HCT116 (cell line): ENCODE measurements around the gene GCC1. TPM values are rescaled to one million over a fixed set of nuclear protein-coding genes. Genes with fewer than 3 reads are reported as not detected.

ENCODE experiments used
- ATAC-seq: fragments of 200-7000 bp; cut with Tn5 transposase; 2 replicates; pipeline ENCODE4 v1.9.1; 2020; ENCODE audit warnings: mild to moderate bottlenecking, moderate library complexity
- BruUV-seq: library from RNA; stranded (reverse); fragments of 400-500 nt; replicated peaks from 2 replicates; lab custom pipeline; 2021; lab: Mats Ljungman, UMichigan
- CTCF ChIA-PET: fragments of 300-600 bp; sonication (Branson Sonifier 250); formaldehyde crosslinking; loops from one replicate; lab custom pipeline; 2021; ENCODE audit warnings: antibody characterized with exemption; lab: Charles Lee
- POLR2A ChIA-PET: fragments of 300-600, 350-600 bp; sonication (Branson Sonifier 250); formaldehyde crosslinking; loops from one replicate; lab custom pipeline; 2021; ENCODE audit warnings: antibody characterized with exemption; lab: Charles Lee
- RAD21 ChIA-PET, 2 experiments: fragments of 300-600 bp; sonication (Branson Sonifier 250); formaldehyde crosslinking; loops; one replicate each; lab custom pipeline; 2023; ENCODE audit warnings: low total read pairs in 2 of 2; ENCODE audit not compliant: uncharacterized antibody in 2 of 2, unreplicated experiment in 2 of 2, low non-redundant PET in 1 of 2; lab: Charles Lee
- DNase-seq: peaks from one replicate; pipeline ENCODE4 v3.0.0-alpha.2; 2010; ENCODE audit warnings: low read depth, low spot score
- H2AFZ ChIP-seq: fragments of 200-600 bp; shearing (Covaris generic), sonication (generic); 2 replicates; pipeline ENCODE4 v1.6.1; 2017; ENCODE audit warnings: low read depth, mixed run types, mixed read lengths, antibody characterized with exemption, low read length; ENCODE audit not compliant: poor library complexity, severe bottlenecking
- H3K27ac ChIP-seq: 2 replicates; pipeline ENCODE4 v1.5.1; 2012; ENCODE audit warnings: low read depth, low read length
- H3K27me3 ChIP-seq: fragments of 200-600 bp; sonication (generic); 2 replicates; pipeline ENCODE4 v1.6.1; 2016; ENCODE audit warnings: mixed run types, low read length, mixed read lengths; ENCODE audit not compliant: insufficient read depth
- H3K36me3 ChIP-seq, 2 experiments: fragments of 200-500 bp in 1 of 2; fragments of 200-600 bp in 1 of 2; sonication (Bioruptor generic) in 1 of 2; sonication (generic) in 1 of 2; 2 replicates each; pipeline versions ENCODE4 v1.5.1 to v1.6.1; 2014 to 2016; ENCODE audit warnings: low read length in 2 of 2, inconsistent platforms in 1 of 2, mixed read lengths in 1 of 2, mixed run types in 1 of 2; ENCODE audit not compliant: insufficient read depth in 2 of 2, control insufficient read depth in 1 of 2
- H3K4me1 ChIP-seq, 2 experiments: fragments of 200-600 bp in 1 of 2; sonication (generic) in 1 of 2; 2 replicates each; pipeline versions ENCODE4 v1.5.1 to v1.6.1; 2012 to 2017; ENCODE audit warnings: low read length in 2 of 2, inconsistent platforms in 1 of 2, mild to moderate bottlenecking in 1 of 2, mixed read lengths in 1 of 2, mixed run types in 1 of 2, moderate library complexity in 1 of 2; ENCODE audit not compliant: insufficient read depth in 2 of 2, control insufficient read depth in 1 of 2
- H3K4me2 ChIP-seq: fragments of 200-600 bp; sonication (generic); 2 replicates; pipeline ENCODE4 v1.6.1; 2017; ENCODE audit warnings: mixed run types, low read length, mixed read lengths
- H3K4me3 ChIP-seq, 2 experiments: fragments of 200-600 bp in 1 of 2; sonication (generic) in 1 of 2; replicated peaks in 1 of 2; 2 replicates each; pipeline ENCODE4 v1.5.1; 2011 to 2016; ENCODE audit warnings: low read length in 2 of 2, control low read depth in 1 of 2, low read depth in 1 of 2, mild to moderate bottlenecking in 1 of 2, mixed read lengths in 1 of 2, mixed run types in 1 of 2
- H3K79me2 ChIP-seq: fragments of 200-600 bp; sonication (generic); 2 replicates; pipeline ENCODE4 v1.6.1; 2017; ENCODE audit warnings: mild to moderate bottlenecking, mixed run types, low read length, moderate library complexity, mixed read lengths; ENCODE audit not compliant: insufficient read depth
- H3K9ac ChIP-seq: fragments of 200-600 bp; sonication (generic); 2 replicates; pipeline ENCODE4 v1.6.1; 2016; ENCODE audit warnings: low read length, mixed read lengths
- H3K9me2 ChIP-seq: fragments of 200-600 bp; sonication (generic), shearing (Covaris generic); 2 replicates; pipeline ENCODE4 v1.6.1; 2017; ENCODE audit warnings: mixed run types, mild to moderate bottlenecking, moderate library complexity; ENCODE audit not compliant: insufficient read depth
- H3K9me3 ChIP-seq, 2 experiments: fragments of 200-500 bp in 1 of 2; fragments of 200-600 bp in 1 of 2; sonication (Bioruptor generic) in 1 of 2; sonication (generic) in 1 of 2; 2 replicates each; pipeline ENCODE4 v1.6.1; 2014 to 2017; ENCODE audit warnings: low read length in 2 of 2, mixed read lengths in 2 of 2, inconsistent platforms in 1 of 2, low read depth in 1 of 2, mild to moderate bottlenecking in 1 of 2, mixed run types in 1 of 2, moderate library complexity in 1 of 2; ENCODE audit not compliant: control insufficient read depth in 1 of 2, insufficient read depth in 1 of 2
- H4K20me1 ChIP-seq: fragments of 200-600 bp; sonication (generic), shearing (Covaris generic); 2 replicates; pipeline ENCODE4 v1.6.1; 2017; ENCODE audit warnings: mixed run types, mild to moderate bottlenecking, moderate library complexity; ENCODE audit not compliant: insufficient read depth
- ATF3 ChIP-seq: IDR thresholded peaks from 2 replicates; pipeline ENCODE4 v1.6.1; 2012
- POLR2A ChIP-seq: IDR thresholded peaks from 2 replicates; pipeline ENCODE4 v1.7.0; 2011; ENCODE audit warnings: borderline replicate concordance; ENCODE audit not compliant: insufficient read depth, insufficient read length; ENCODE audit errors: extremely low read depth
- POLR2AphosphoS5 ChIP-seq: IDR thresholded peaks from 2 replicates; pipeline ENCODE4 v1.6.1; 2011; ENCODE audit warnings: mild to moderate bottlenecking, low read depth, low read length, moderate library complexity
- SIN3A ChIP-seq: IDR thresholded peaks from 2 replicates; pipeline ENCODE4 v1.6.1; 2012; ENCODE audit warnings: low read depth
- SP1 ChIP-seq: IDR thresholded peaks from 2 replicates; pipeline ENCODE4 v1.6.1; 2012; ENCODE audit warnings: low read depth
- YY1 ChIP-seq: IDR thresholded peaks from 2 replicates; pipeline ENCODE4 v1.6.1; 2011; ENCODE audit warnings: low read length, low read depth, moderate library complexity, mild to moderate bottlenecking; ENCODE audit not compliant: insufficient replicate concordance; ENCODE audit errors: extremely low read depth
- ZFX ChIP-seq: fragments of 450-650 bp; IDR thresholded peaks from 2 replicates; pipeline ENCODE4 v1.6.1; 2017
- ZNF274 ChIP-seq: fragments of 200-500 bp; sonication (Bioruptor generic); IDR thresholded peaks from 2 replicates; pipeline ENCODE4 v1.6.1; 2014; ENCODE audit warnings: mild to moderate bottlenecking, low read depth, low read length, inconsistent platforms
- intact Hi-C: fragments of 100-400 bp; cut with micrococcal nuclease; formaldehyde crosslinking; loops from 2 replicates; pipeline ENCODE4 v1.10.0; 2022
- total RNA-seq: library from RNA; stranded (reverse); gene quantifications from one replicate; pipeline ENCODE4 v1.2.1, GENCODE V29; 2021; ENCODE audit not compliant: unreplicated experiment
- TF ChIP-seq, protein P1 (sequence below), 3 experiments: fragments of 200-600 bp in 1 of 3; sonication (generic) in 1 of 3; IDR thresholded peaks in 2 of 3; conservative IDR thresholded peaks in 1 of 3; 2 replicates each; pipeline ENCODE4 v1.5.1; 2012 to 2017; ENCODE audit warnings: low read depth in 2 of 3, low read length in 2 of 3, antibody characterized with exemption in 1 of 3, borderline replicate concordance in 1 of 3, control low read depth in 1 of 3, mild to moderate bottlenecking in 1 of 3, mixed read lengths in 1 of 3, mixed run types in 1 of 3, moderate library complexity in 1 of 3; ENCODE audit not compliant: insufficient read depth in 1 of 3

GCC1 gene
- total RNA-seq, 1 experiment from 2014 or later: 17.9 TPM

GRCh38 chr7:127532736-127533135 is 52.7 kb downstream of the GCC1 start:
- Histone ChIP-seq H3K27ac (no peak overlapping the region), H3K36me3 (no peaks in the 10 kb centered on the region), H3K4me3 (no peak overlapping the region), H3K9me2 (no peaks in the 10 kb centered on the region), H3K4me1 (no peaks in the 10 kb centered on the region), H3K9ac (no peak overlapping the region), H4K20me1 (no peaks in the 10 kb centered on the region), H3K79me2 (no peaks in the 10 kb centered on the region), H3K9me3 (no peaks in the 10 kb centered on the region), H3K4me2 (no peak overlapping the region), H3K27me3 (peaks cover 72% of the 10 kb centered on the region), H2AFZ (no peak overlapping the region)
- no peak for DNase-seq
- intact Hi-C loops: no loop called here
- RAD21 ChIA-PET: no interaction called here
- TF ChIP-seq POLR2AphosphoS5: no peak
- TF ChIP-seq, protein P1, sequence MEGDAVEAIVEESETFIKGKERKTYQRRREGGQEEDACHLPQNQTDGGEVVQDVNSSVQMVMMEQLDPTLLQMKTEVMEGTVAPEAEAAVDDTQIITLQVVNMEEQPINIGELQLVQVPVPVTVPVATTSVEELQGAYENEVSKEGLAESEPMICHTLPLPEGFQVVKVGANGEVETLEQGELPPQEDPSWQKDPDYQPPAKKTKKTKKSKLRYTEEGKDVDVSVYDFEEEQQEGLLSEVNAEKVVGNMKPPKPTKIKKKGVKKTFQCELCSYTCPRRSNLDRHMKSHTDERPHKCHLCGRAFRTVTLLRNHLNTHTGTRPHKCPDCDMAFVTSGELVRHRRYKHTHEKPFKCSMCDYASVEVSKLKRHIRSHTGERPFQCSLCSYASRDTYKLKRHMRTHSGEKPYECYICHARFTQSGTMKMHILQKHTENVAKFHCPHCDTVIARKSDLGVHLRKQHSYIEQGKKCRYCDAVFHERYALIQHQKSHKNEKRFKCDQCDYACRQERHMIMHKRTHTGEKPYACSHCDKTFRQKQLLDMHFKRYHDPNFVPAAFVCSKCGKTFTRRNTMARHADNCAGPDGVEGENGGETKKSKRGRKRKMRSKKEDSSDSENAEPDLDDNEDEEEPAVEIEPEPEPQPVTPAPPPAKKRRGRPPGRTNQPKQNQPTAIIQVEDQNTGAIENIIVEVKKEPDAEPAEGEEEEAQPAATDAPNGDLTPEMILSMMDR (IDR thresholded peaks at IDR 0.05 in 2 of 3, conservative IDR thresholded peaks at IDR 0.05 in 1 of 3; ENCODE audit: borderline replicate concordance in 1 of 3, insufficient read depth in 1 of 3, low read depth in 2 of 3, low read length in 2 of 3): no peak
- no peak for TF ChIP-seq ZNF274
- no peak for TF ChIP-seq POLR2A
- no peak for ATAC-seq
- POLR2A ChIA-PET: no interaction called here
- BruUV-seq: no TSS peak
- CTCF ChIA-PET: no interaction called here

GRCh38 chr7:127532151-127532550 is 53.2 kb downstream of the GCC1 start:
- TF ChIP-seq POLR2AphosphoS5: no peak
- no peak for TF ChIP-seq YY1
- TF ChIP-seq ZFX: no peak
- TF ChIP-seq SP1: no peak
- TF ChIP-seq SIN3A: no peak
- no peak for TF ChIP-seq ATF3

More at GRCh38 chr7:127532151-127532550, 53.2 kb downstream of the GCC1 start:
- Histone ChIP-seq H3K27me3 (peaks cover 71% of the 10 kb centered on the region), H3K79me2 (no peaks in the 10 kb centered on the region), H3K9me3 (no peaks in the 10 kb centered on the region), H3K36me3 (no peaks in the 10 kb centered on the region), H3K4me3 (no peak overlapping the region), H3K27ac (no peak overlapping the region), H3K4me1 (no peaks in the 10 kb centered on the region), H3K4me2 (no peak overlapping the region), H2AFZ (no peak overlapping the region), H4K20me1 (no peaks in the 10 kb centered on the region), H3K9me2 (no peaks in the 10 kb centered on the region), H3K9ac (no peak overlapping the region)
- POLR2A ChIA-PET: no interaction called here
- ATAC-seq (no peak), DNase-seq (no peak)
- intact Hi-C loops: no loop called here
- BruUV-seq: no TSS peak
- CTCF ChIA-PET: no interaction called here
- RAD21 ChIA-PET: no interaction called here

Other genes with a start within 250 kb of the GCC1 start
- gene ZNF800, start 192.9 kb downstream of the GCC1 start, total RNA-seq: 30.9 TPM
- 204 TPM for gene ARF5, start 2.8 kb upstream of the GCC1 start, total RNA-seq
- 1.0 TPM for gene FSCN3, start 8.1 kb upstream of the GCC1 start, total RNA-seq
- gene PAX4, start 32.5 kb upstream of the GCC1 start, total RNA-seq: not detected
- gene SND1, start 66.6 kb upstream of the GCC1 start, total RNA-seq: 169 TPM